ENCODE data around the gene SLITRK5. TPM values are rescaled to one million over a fixed set of nuclear protein-coding genes. Genes with fewer than 3 reads are reported as not detected.

SLITRK5 gene
- total RNA-seq, 4 donors from 2014 or later: 5.1 to 9.6 (median 6.0) TPM

- TF ChIP-seq EP300 (IDR thresholded peaks at IDR 0.05) (no peak), CTCF (IDR thresholded peaks at IDR 0.05) (no peak), POLR2A (IDR thresholded peaks at IDR 0.05) (no peak)
- Histone ChIP-seq H3K9me3 (no peaks in the 10 kb centered on the region), H3K36me3 (no peaks in the 10 kb centered on the region), H3K27me3 (no peaks in the 10 kb centered on the region), H3K27ac (no peak overlapping the region), H3K4me3 (no peak overlapping the region), H3K4me1 (peaks cover 0 to 5% (median 0%) of the 10 kb centered on the region in 4 donors)
- 77 to 93% methylated on average over 1 of the region's 1 CpG for WGBS, 2 donors
- no peak for DNase-seq (ENCODE audit: low spot score in 2 of 2)
Measured at GRCh38 chr13:87709947-87710346, 38.8 kb downstream of the SLITRK5 start.

DNA sequence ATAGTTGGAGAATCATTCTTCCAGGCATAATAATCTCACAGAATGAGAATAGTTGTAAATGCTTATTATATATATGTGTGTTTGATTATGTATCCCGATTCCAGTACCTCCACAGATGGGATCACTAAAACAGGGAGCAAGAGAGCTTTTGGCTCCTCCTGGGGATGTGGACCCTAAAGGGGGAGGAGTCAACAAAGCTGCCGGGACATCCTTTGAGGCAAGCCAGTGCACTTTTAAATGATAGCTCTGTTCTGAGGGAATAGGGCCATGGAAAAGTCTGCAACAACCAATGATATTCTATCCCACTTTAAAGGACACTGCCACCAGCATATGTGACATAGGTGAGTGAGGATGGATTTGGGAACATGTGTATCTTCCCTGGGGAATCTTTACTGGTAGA is 40.8 kb downstream of the SLITRK5 start:
- DNase-seq (ENCODE audit: low spot score in 2 of 2): no peak
- no peak overlapping the region for H3K4me3 ChIP-seq
- TF ChIP-seq POLR2A (IDR thresholded peaks at IDR 0.05) (no peak), EP300 (IDR thresholded peaks at IDR 0.05) (no peak), CTCF (IDR thresholded peaks at IDR 0.05) (no peak)
- H3K27ac ChIP-seq: no peak overlapping the region
- WGBS, 2 donors: 53 to 71% methylated on average over 2 of the region's 2 CpGs
- no peaks in the 10 kb centered on the region for H3K27me3 ChIP-seq
- no peaks in the 10 kb centered on the region for H3K4me1 ChIP-seq
- H3K9me3 ChIP-seq: no peaks in the 10 kb centered on the region
- no peaks in the 10 kb centered on the region for H3K36me3 ChIP-seq

All from tibial nerve (tissue), 4 donors.